HG03342 (cell line): ENCODE results near the gene CDCA8.

Experiments
- ATAC-seq: cut with Tn5 transposase; IDR thresholded peaks from one replicate; pipeline ENCODE4 v1.9.1; 2021; ENCODE audit warnings: mild to moderate bottlenecking, moderate library complexity; ENCODE audit not compliant: unreplicated experiment

CDCA8 gene

GRCh38 chr1:37692078-37692833 is at the start of gene CDCA8:
CDCA8 (plus strand) TSS chr1:37692516; CDS start chr1:37692691, 175 bp downstream.
- ATAC-seq, result peak; percentile 74

GRCh38 chr1:37647281-37647680 is 45.0 kb upstream of the CDCA8 start:
- no peak for ATAC-seq

- no peak for ATAC-seq
Measured at GRCh38 chr1:37650173-37650572, 42.1 kb upstream of the CDCA8 start.

- ATAC-seq, result no peak
Measured at GRCh38 chr1:37650721-37651120, 41.6 kb upstream of the CDCA8 start.

GRCh38 chr1:37651803-37652202 is 40.5 kb upstream of the CDCA8 start:
- ATAC-seq, result no peak

- no peak for ATAC-seq
Measured at GRCh38 chr1:37652976-37653375, 39.3 kb upstream of the CDCA8 start.

- ATAC-seq, result no peak
Measured at GRCh38 chr1:37653906-37654305, 38.4 kb upstream of the CDCA8 start.

- no peak for ATAC-seq
Measured at GRCh38 chr1:37655274-37655673, 37.0 kb upstream of the CDCA8 start.

- ATAC-seq, result no peak
Measured at GRCh38 chr1:37656026-37656425, 36.3 kb upstream of the CDCA8 start.

GRCh38 chr1:37656881-37657280 is 35.4 kb upstream of the CDCA8 start:
- no peak for ATAC-seq

- ATAC-seq, result no peak
Measured at GRCh38 chr1:37657620-37658412, 34.5 kb upstream of the CDCA8 start.

- ATAC-seq, result no peak
Measured at GRCh38 chr1:37658486-37658885, 33.8 kb upstream of the CDCA8 start.

GRCh38 chr1:37660664-37661063 is 31.7 kb upstream of the CDCA8 start:
- ATAC-seq, result no peak

- no peak for ATAC-seq
Measured at GRCh38 chr1:37661401-37661800, 30.9 kb upstream of the CDCA8 start.

- no peak for ATAC-seq
Measured at GRCh38 chr1:37662031-37662755, 30.1 kb upstream of the CDCA8 start.

GRCh38 chr1:37663426-37664000 is 28.8 kb upstream of the CDCA8 start:
- ATAC-seq, result no peak

GRCh38 chr1:37666241-37666867 is 26.0 kb upstream of the CDCA8 start:
- ATAC-seq, result no peak

- ATAC-seq, result no peak
Measured at GRCh38 chr1:37667023-37667671, 25.2 kb upstream of the CDCA8 start.

- ATAC-seq, result no peak
Measured at GRCh38 chr1:37670133-37670532, 22.2 kb upstream of the CDCA8 start.

- ATAC-seq, result no peak
Measured at GRCh38 chr1:37671261-37671660, 21.1 kb upstream of the CDCA8 start.
